ENCODE measurements around the gene NKD1.

DNA sequence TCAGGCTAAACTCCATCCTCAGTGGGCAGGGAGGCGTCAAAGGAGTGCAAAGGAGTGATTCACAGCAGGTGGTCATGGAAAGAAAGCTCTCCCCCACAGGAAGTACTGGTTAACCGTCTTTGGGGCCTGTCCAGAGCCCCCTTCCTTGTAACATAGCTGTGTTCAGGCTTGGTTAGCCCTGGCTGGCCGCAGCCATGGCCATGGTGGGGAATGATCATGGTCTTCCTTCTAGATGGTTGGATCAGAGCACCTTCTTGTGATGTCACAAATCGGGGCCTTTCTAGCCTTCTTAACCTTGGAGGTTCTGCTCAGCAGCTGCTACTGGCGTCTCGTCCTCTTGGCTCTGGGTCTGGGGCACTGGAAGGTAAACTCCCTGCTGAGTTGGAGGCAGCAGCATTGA is 15.8 kb downstream of the NKD1 start:
- TF ChIP-seq, protein P1, sequence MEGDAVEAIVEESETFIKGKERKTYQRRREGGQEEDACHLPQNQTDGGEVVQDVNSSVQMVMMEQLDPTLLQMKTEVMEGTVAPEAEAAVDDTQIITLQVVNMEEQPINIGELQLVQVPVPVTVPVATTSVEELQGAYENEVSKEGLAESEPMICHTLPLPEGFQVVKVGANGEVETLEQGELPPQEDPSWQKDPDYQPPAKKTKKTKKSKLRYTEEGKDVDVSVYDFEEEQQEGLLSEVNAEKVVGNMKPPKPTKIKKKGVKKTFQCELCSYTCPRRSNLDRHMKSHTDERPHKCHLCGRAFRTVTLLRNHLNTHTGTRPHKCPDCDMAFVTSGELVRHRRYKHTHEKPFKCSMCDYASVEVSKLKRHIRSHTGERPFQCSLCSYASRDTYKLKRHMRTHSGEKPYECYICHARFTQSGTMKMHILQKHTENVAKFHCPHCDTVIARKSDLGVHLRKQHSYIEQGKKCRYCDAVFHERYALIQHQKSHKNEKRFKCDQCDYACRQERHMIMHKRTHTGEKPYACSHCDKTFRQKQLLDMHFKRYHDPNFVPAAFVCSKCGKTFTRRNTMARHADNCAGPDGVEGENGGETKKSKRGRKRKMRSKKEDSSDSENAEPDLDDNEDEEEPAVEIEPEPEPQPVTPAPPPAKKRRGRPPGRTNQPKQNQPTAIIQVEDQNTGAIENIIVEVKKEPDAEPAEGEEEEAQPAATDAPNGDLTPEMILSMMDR (IDR thresholded peaks at IDR 0.05; ENCODE audit: low read length) = no peak
- no peak for TF ChIP-seq EZH2phosphoT487 (IDR thresholded peaks at IDR 0.05; ENCODE audit: low read length)

Measured in MM.1S (cell line).